Posterior cingulate gyrus (tissue), 11 donors: ENCODE data around the gene NGEF.
"Not testable (repeated sequence)": the region's sequence is repeated elsewhere in the genome, so short reads cannot be mapped to it uniquely, and the experiment has no call there.

Source experiments
- DNase-seq, 10 donors: peaks; one replicate each; pipeline versions ENCODE4 v3.0.0 to v3.0.0-alpha.2; 2020 to 2021; ENCODE audit warnings: mixed read lengths in 3 of 10
- intact Hi-C: fragments of 100-400 bp; cut with DNase I; formaldehyde crosslinking; loops from one replicate; pipeline ENCODE4 v1.15.1; 2023

The NGEF gene

GRCh38 chr2:233013027-233013461, at the start of gene NGEF:
TSS of gene NGEF (minus strand) at chr2:233013256. CDS start at chr2:232974890, 38,366 bp downstream.
- intact Hi-C loops = no loop called here
- peak in 1 of 10 donors; percentile 66 for DNase-seq

- DNase-seq = no peak
- intact Hi-C loops = no loop called here
These were observed 49.4 kb upstream of the NGEF start for GRCh38 chr2:233062451-233062850.

GRCh38 chr2:233061591-233062450, 48.8 kb upstream of the NGEF start:
- DNase-seq = peak in 1 of 10 donors; percentile 89
- intact Hi-C loops = no loop called here

GRCh38 chr2:233060980-233061590, 48.0 kb upstream of the NGEF start:
- intact Hi-C loops = no loop called here
- no peak for DNase-seq

GRCh38 chr2:233060501-233060979, 47.5 kb upstream of the NGEF start:
- DNase-seq = no peak
- intact Hi-C loops = no loop called here

GRCh38 chr2:233059797-233060500, 46.9 kb upstream of the NGEF start, which contains the start of gene INPP5D:
TSS of gene INPP5D (plus strand) at chr2:233060342. CDS start at chr2:233060479, 137 bp downstream.
- intact Hi-C loops = loop anchor here (10.0 kb wide), 1 partner anchor 455 kb away; no protein-coding TSS in a partner anchor
- no peak for DNase-seq

- intact Hi-C loops = loop anchor here (10.0 kb wide), 1 partner anchor 455 kb away; no protein-coding TSS in a partner anchor
- DNase-seq = no peak
These were observed 46.4 kb upstream of the NGEF start for GRCh38 chr2:233059547-233059796.

- DNase-seq = no peak
- intact Hi-C loops = loop anchor here (10.0 kb wide), 1 partner anchor 454 kb away; no protein-coding TSS in a partner anchor
These were observed 45.9 kb upstream of the NGEF start for GRCh38 chr2:233058717-233059546.

- no peak for DNase-seq
- intact Hi-C loops = loop anchor here (10.0 kb wide), 1 partner anchor 452 kb away; no protein-coding TSS in a partner anchor
These were observed 44.0 kb upstream of the NGEF start for GRCh38 chr2:233056961-233057605.

GRCh38 chr2:233055362-233055761, 42.3 kb upstream of the NGEF start:
- intact Hi-C loops = loop anchor here (10.0 kb wide), 1 partner anchor 451 kb away; no protein-coding TSS in a partner anchor
- DNase-seq = no peak

GRCh38 chr2:233053928-233054784, 41.1 kb upstream of the NGEF start:
- DNase-seq = peak in 7 of 10 donors; percentile 56 to 93 (median 79)
- intact Hi-C loops = loop anchor here (1.0 to 10.0 kb wide), 2 partner anchors 201 to 449 kb away; no protein-coding TSS in a partner anchor

GRCh38 chr2:233052517-233052916, 39.5 kb upstream of the NGEF start:
- intact Hi-C loops = loop anchor here (10.0 kb wide), 1 partner anchor 448 kb away; no protein-coding TSS in a partner anchor
- not testable (repeated sequence) for DNase-seq

- peak in 2 of 10 donors; percentile 81 to 82 for DNase-seq
These were observed 38.4 kb upstream of the NGEF start for GRCh38 chr2:233051241-233052149.

GRCh38 chr2:233049194-233049761, 36.2 kb upstream of the NGEF start:
- intact Hi-C loops = no loop called here
- peak in 1 of 10 donors; percentile 69 for DNase-seq

More at GRCh38 chr2:233051241-233052149, 38.4 kb upstream of the NGEF start:
- intact Hi-C loops = loop anchor here (10.0 kb wide), 1 partner anchor 447 kb away; no protein-coding TSS in a partner anchor

- intact Hi-C loops = no loop called here
These were observed 35.6 kb upstream of the NGEF start for GRCh38 chr2:233048569-233049193.

GRCh38 chr2:233047667-233048066, 34.6 kb upstream of the NGEF start:
- peak in 8 of 10 donors; percentile 58 to 94 (median 70) for DNase-seq

More at GRCh38 chr2:233048569-233049193, 35.6 kb upstream of the NGEF start:
- DNase-seq = peak in 1 of 10 donors; percentile 73

More at GRCh38 chr2:233047667-233048066, 34.6 kb upstream of the NGEF start:
- intact Hi-C loops = no loop called here
